Mucosa of descending colon (tissue), 3 donors: ENCODE data around the gene USP32. TPM values are rescaled to one million over a fixed set of nuclear protein-coding genes. Genes with fewer than 3 reads are reported as not detected.

Source experiments
- ATAC-seq: fragments of 200-7000 bp; cut with Tn5 transposase; one replicate; pipeline ENCODE4 v1.9.1; 2020; ENCODE audit warnings: mild to moderate bottlenecking, moderate library complexity
- DNase-seq, 3 donors: peaks; one replicate each; pipeline ENCODE4 v3.0.0-alpha.2; 2020
- H3K36me3 ChIP-seq: fragments of 200-600 bp; one replicate; pipeline ENCODE4 v1.8.0; 2021; ENCODE audit warnings: low read depth, mild to moderate bottlenecking
- H3K4me1 ChIP-seq: fragments of 200-600 bp; one replicate; pipeline ENCODE4 v1.8.0; 2021; ENCODE audit warnings: low read depth, mild to moderate bottlenecking
- H3K4me3 ChIP-seq: fragments of 200-600 bp; one replicate; pipeline ENCODE4 v1.8.0; 2021; ENCODE audit warnings: mild to moderate bottlenecking
- H3K9me3 ChIP-seq: fragments of 200-600 bp; one replicate; pipeline ENCODE4 v1.8.0; 2021; ENCODE audit warnings: mild to moderate bottlenecking
- CTCF ChIP-seq: fragments of 200-600 bp; IDR thresholded peaks from one replicate; pipeline ENCODE4 v1.8.0; 2022; ENCODE audit warnings: antibody characterized with exemption, mild to moderate bottlenecking
- intact Hi-C, 2 donors: fragments of 100-400 bp; cut with DNase I in 1 of 2; cut with micrococcal nuclease in 1 of 2; formaldehyde crosslinking; loops; one replicate each; pipeline versions ENCODE4 v1.11.0 to v1.11.1; 2022; cut with DNase I, micrococcal nuclease
- total RNA-seq, 3 donors: library from RNA; stranded (reverse); fragmentation: NEBNext Ultra II Directional in 2 of 3; extraction: Animal tissue kit (Norgen Biotek cat#: 25700) in 2 of 3; gene quantifications; one replicate each; pipeline versions ENCODE4 v1.2.1 to v1.2.4, GENCODE V29; 2021 to 2023
- donor health status: DM: no; HTN: no; CAD: no; lungs with moderate emphysema.
- donor health status: DM: no; HTN: no; CAD: no.
- donor health status: DM: no; HTN: yes; CAD: no.

The USP32 gene
- total RNA-seq, 3 donors from 2014 or later: 37.2 to 52.3 (median 38.5) TPM

GRCh38 chr17:60141111-60142018 lies 250.6 kb downstream of the USP32 start:
- intact Hi-C loops: no loop called here

GRCh38 chr17:60139438-60140285 lies 252.3 kb downstream of the USP32 start:
- Histone ChIP-seq H3K9me3 (no peaks in the 10 kb centered on the region), H3K4me1 (peaks cover 25% of the 10 kb centered on the region), H3K36me3 (no peaks in the 10 kb centered on the region), H3K4me3 (no peak overlapping the region)
- peak; percentile 59 for TF ChIP-seq CTCF
- peak; percentile 54 for ATAC-seq
- intact Hi-C loops: no loop called here
- DNase-seq: peak; percentile 72 to 85 (median 84)

More at GRCh38 chr17:60141111-60142018, 250.6 kb downstream of the USP32 start:
- no peaks in the 10 kb centered on the region for H3K9me3 ChIP-seq
- TF ChIP-seq CTCF: no peak
- ATAC-seq (peak; percentile 6), DNase-seq (peak in 1 of 3 donors; percentile 62)
- H3K36me3 ChIP-seq: no peaks in the 10 kb centered on the region
- H3K4me1 ChIP-seq: peaks cover 24% of the 10 kb centered on the region
- no peak overlapping the region for H3K4me3 ChIP-seq

GRCh38 chr17:60138769-60139437 lies 253.0 kb downstream of the USP32 start:
- no peaks in the 10 kb centered on the region for H3K36me3 ChIP-seq
- no peak overlapping the region for H3K4me3 ChIP-seq
- no peaks in the 10 kb centered on the region for H3K9me3 ChIP-seq
- H3K4me1 ChIP-seq: peaks cover 28% of the 10 kb centered on the region
- intact Hi-C loops: no loop called here
- no peak for ATAC-seq
- no peak for TF ChIP-seq CTCF
- peak in 1 of 3 donors; percentile 46 for DNase-seq

GRCh38 chr17:60137731-60138130 lies 254.2 kb downstream of the USP32 start:
- no peak for ATAC-seq
- Histone ChIP-seq H3K9me3 (no peaks in the 10 kb centered on the region), H3K4me1 (peaks cover 22% of the 10 kb centered on the region), H3K4me3 (no peak overlapping the region), H3K36me3 (no peaks in the 10 kb centered on the region)
- no peak for TF ChIP-seq CTCF
- DNase-seq: peak in 1 of 3 donors; percentile 10
- intact Hi-C loops: no loop called here

GRCh38 chr17:60135951-60136666 lies 255.8 kb downstream of the USP32 start:
- intact Hi-C loops: no loop called here
- H3K4me3 ChIP-seq: no peak overlapping the region
- no peaks in the 10 kb centered on the region for H3K9me3 ChIP-seq
- DNase-seq (peak in 1 of 3 donors; percentile 34), ATAC-seq (no peak)
- no peak for TF ChIP-seq CTCF
- H3K4me1 ChIP-seq: peaks cover 14% of the 10 kb centered on the region
- no peaks in the 10 kb centered on the region for H3K36me3 ChIP-seq
